HCT116 (cell line): ENCODE data around the gene MLXIPL.

Source experiments
- EZH2 ChIP-seq: fragments of 200-600 bp; sonication (generic); IDR thresholded peaks from 2 replicates; pipeline ENCODE4 v1.6.1; 2017; ENCODE audit warnings: antibody characterized with exemption, mixed run types
- JUND ChIP-seq: IDR thresholded peaks from 2 replicates; pipeline ENCODE4 v1.6.1; 2012
- POLR2A ChIP-seq: IDR thresholded peaks from 2 replicates; pipeline ENCODE4 v1.7.0; 2011; ENCODE audit warnings: borderline replicate concordance; ENCODE audit not compliant: insufficient read depth, insufficient read length; ENCODE audit errors: extremely low read depth
- POLR2AphosphoS5 ChIP-seq: IDR thresholded peaks from 2 replicates; pipeline ENCODE4 v1.6.1; 2011; ENCODE audit warnings: mild to moderate bottlenecking, low read depth, low read length, moderate library complexity
- RAD21 ChIP-seq: IDR thresholded peaks from 2 replicates; pipeline ENCODE4 v1.6.1; 2012; ENCODE audit warnings: low read depth, mild to moderate bottlenecking
- SRF ChIP-seq: IDR thresholded peaks from 2 replicates; pipeline ENCODE4 v1.6.1; 2012; ENCODE audit warnings: low read depth
- TCF7L2 ChIP-seq: IDR thresholded peaks from 2 replicates; pipeline ENCODE4 v1.7.0; 2011; ENCODE audit warnings: borderline replicate concordance, inconsistent platforms; ENCODE audit not compliant: insufficient read depth, insufficient read length; ENCODE audit errors: extremely low read depth
- YY1 ChIP-seq: IDR thresholded peaks from 2 replicates; pipeline ENCODE4 v1.6.1; 2011; ENCODE audit warnings: low read length, low read depth, moderate library complexity, mild to moderate bottlenecking; ENCODE audit not compliant: insufficient replicate concordance; ENCODE audit errors: extremely low read depth
- ZNF274 ChIP-seq: fragments of 200-500 bp; sonication (Bioruptor generic); IDR thresholded peaks from 2 replicates; pipeline ENCODE4 v1.6.1; 2014; ENCODE audit warnings: mild to moderate bottlenecking, low read depth, low read length, inconsistent platforms
- TF ChIP-seq, protein P1 (sequence below): IDR thresholded peaks from 2 replicates; pipeline ENCODE4 v1.6.1; 2012
- TF ChIP-seq, protein P2 (sequence below), 3 experiments: fragments of 200-600 bp in 1 of 3; sonication (generic) in 1 of 3; IDR thresholded peaks in 2 of 3; conservative IDR thresholded peaks in 1 of 3; 2 replicates each; pipeline ENCODE4 v1.5.1; 2012 to 2017; ENCODE audit warnings: low read depth in 2 of 3, low read length in 2 of 3, antibody characterized with exemption in 1 of 3, borderline replicate concordance in 1 of 3, control low read depth in 1 of 3, mild to moderate bottlenecking in 1 of 3, mixed read lengths in 1 of 3, mixed run types in 1 of 3, moderate library complexity in 1 of 3; ENCODE audit not compliant: insufficient read depth in 1 of 3
- TF ChIP-seq, protein P3 (sequence below): IDR thresholded peaks from 2 replicates; pipeline ENCODE4 v1.6.1; 2011; ENCODE audit warnings: mild to moderate bottlenecking, low read length, moderate library complexity; ENCODE audit not compliant: insufficient replicate concordance; ENCODE audit errors: extremely low read depth
- TF ChIP-seq, protein P4 (sequence below): IDR thresholded peaks from 2 replicates; pipeline ENCODE4 v1.6.1; 2012
- TF ChIP-seq, protein P5 (sequence below): IDR thresholded peaks from 2 replicates; pipeline ENCODE4 v1.6.1; 2012; ENCODE audit warnings: low read depth

DNA sequence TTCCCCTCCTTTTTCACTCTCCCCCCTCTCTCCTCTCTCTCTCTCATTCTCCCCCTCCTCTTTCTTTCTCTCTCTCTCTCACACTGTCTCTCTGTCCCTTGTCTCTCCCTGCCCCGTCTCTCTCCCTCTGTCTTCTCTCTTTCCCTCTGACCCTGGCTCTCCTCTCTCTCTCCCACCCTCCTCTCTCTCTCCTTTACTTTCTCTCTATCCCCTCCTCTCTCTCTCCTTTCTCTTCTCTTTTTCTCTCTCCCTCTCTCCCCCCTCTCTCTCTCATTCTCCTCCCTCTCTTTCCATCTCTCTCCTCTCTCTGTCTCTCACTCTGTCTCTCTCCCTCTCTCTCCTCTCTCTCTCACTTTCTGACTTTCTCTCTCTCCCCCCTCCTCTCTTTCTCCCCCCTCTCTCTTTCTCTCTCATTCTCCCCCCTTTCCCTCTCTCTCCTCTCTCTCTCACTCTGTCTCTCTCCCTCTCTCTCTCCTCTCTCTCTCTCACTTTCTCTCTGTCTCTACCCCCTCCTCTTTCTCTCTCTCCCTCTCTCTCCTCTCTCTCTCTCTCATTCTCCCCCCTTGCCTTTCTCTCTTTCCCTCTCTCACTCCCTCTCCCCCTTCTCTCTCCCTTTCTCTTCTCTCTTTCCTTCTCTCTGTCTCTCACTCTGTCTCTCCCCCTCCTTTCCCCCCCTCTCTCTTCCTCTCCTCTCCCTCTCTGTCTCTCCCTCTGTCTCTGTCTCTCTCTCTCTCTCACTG is 24.4 kb upstream of the MLXIPL start:
- TF ChIP-seq ZNF274: no peak
- no peak for TF ChIP-seq SRF
- TF ChIP-seq POLR2AphosphoS5: no peak
- TF ChIP-seq, protein P1, sequence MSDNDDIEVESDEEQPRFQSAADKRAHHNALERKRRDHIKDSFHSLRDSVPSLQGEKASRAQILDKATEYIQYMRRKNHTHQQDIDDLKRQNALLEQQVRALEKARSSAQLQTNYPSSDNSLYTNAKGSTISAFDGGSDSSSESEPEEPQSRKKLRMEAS: no peak
- TF ChIP-seq, protein P2, sequence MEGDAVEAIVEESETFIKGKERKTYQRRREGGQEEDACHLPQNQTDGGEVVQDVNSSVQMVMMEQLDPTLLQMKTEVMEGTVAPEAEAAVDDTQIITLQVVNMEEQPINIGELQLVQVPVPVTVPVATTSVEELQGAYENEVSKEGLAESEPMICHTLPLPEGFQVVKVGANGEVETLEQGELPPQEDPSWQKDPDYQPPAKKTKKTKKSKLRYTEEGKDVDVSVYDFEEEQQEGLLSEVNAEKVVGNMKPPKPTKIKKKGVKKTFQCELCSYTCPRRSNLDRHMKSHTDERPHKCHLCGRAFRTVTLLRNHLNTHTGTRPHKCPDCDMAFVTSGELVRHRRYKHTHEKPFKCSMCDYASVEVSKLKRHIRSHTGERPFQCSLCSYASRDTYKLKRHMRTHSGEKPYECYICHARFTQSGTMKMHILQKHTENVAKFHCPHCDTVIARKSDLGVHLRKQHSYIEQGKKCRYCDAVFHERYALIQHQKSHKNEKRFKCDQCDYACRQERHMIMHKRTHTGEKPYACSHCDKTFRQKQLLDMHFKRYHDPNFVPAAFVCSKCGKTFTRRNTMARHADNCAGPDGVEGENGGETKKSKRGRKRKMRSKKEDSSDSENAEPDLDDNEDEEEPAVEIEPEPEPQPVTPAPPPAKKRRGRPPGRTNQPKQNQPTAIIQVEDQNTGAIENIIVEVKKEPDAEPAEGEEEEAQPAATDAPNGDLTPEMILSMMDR (IDR thresholded peaks at IDR 0.05 in 2 of 3, conservative IDR thresholded peaks at IDR 0.05 in 1 of 3; ENCODE audit: borderline replicate concordance in 1 of 3, insufficient read depth in 1 of 3, low read depth in 2 of 3, low read length in 2 of 3): no peak
- no peak for TF ChIP-seq EZH2
- TF ChIP-seq, protein P3, sequence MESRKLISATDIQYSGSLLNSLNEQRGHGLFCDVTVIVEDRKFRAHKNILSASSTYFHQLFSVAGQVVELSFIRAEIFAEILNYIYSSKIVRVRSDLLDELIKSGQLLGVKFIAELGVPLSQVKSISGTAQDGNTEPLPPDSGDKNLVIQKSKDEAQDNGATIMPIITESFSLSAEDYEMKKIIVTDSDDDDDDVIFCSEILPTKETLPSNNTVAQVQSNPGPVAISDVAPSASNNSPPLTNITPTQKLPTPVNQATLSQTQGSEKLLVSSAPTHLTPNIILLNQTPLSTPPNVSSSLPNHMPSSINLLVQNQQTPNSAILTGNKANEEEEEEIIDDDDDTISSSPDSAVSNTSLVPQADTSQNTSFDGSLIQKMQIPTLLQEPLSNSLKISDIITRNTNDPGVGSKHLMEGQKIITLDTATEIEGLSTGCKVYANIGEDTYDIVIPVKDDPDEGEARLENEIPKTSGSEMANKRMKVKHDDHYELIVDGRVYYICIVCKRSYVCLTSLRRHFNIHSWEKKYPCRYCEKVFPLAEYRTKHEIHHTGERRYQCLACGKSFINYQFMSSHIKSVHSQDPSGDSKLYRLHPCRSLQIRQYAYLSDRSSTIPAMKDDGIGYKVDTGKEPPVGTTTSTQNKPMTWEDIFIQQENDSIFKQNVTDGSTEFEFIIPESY: no peak
- no peak for TF ChIP-seq YY1
- TF ChIP-seq POLR2A: no peak
- TF ChIP-seq, protein P4, sequence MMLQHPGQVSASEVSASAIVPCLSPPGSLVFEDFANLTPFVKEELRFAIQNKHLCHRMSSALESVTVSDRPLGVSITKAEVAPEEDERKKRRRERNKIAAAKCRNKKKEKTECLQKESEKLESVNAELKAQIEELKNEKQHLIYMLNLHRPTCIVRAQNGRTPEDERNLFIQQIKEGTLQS: no peak
- no peak for TF ChIP-seq RAD21
- TF ChIP-seq, protein P5, sequence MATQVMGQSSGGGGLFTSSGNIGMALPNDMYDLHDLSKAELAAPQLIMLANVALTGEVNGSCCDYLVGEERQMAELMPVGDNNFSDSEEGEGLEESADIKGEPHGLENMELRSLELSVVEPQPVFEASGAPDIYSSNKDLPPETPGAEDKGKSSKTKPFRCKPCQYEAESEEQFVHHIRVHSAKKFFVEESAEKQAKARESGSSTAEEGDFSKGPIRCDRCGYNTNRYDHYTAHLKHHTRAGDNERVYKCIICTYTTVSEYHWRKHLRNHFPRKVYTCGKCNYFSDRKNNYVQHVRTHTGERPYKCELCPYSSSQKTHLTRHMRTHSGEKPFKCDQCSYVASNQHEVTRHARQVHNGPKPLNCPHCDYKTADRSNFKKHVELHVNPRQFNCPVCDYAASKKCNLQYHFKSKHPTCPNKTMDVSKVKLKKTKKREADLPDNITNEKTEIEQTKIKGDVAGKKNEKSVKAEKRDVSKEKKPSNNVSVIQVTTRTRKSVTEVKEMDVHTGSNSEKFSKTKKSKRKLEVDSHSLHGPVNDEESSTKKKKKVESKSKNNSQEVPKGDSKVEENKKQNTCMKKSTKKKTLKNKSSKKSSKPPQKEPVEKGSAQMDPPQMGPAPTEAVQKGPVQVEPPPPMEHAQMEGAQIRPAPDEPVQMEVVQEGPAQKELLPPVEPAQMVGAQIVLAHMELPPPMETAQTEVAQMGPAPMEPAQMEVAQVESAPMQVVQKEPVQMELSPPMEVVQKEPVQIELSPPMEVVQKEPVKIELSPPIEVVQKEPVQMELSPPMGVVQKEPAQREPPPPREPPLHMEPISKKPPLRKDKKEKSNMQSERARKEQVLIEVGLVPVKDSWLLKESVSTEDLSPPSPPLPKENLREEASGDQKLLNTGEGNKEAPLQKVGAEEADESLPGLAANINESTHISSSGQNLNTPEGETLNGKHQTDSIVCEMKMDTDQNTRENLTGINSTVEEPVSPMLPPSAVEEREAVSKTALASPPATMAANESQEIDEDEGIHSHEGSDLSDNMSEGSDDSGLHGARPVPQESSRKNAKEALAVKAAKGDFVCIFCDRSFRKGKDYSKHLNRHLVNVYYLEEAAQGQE: no peak
- no peak for TF ChIP-seq JUND
- no peak for TF ChIP-seq TCF7L2
